ENCODE measurements around the gene SLC25A47.
A peak's percentile ranks its signal among the peaks of the same experiment; 100 is the strongest.

SLC25A47 gene

DNA sequence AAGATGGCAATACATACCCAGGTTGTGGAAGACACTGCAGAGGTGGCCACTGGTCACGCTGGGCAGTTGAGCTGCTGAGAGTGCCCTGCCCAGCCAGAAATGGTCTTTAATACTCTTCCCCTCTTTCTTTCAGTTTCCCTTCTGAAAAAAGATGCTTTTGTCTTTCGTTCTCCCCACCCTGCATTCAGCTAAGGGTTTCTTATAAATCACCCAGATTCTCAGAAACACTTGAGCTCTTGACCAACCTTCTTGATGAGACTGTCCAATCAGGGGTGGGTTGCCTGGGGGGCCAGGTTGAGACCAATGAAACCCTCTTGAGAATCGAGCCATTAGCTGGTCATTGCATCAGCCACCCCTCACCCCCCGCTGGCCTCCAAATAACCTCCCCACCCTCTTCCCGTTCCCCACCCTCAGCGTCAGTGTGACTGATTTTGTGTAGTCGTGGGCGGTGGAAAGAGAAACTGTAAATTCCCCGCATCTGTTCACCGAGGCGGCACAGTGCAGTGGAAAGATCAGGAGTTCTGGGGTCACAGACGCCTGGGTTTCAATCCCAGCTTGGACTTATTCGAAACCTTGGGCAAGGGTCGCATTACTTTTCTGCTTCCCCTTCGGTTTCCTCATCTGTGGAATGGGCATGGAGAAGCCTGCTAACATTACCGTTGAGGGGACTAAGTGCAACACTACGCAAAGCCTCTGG lies 52.3 kb downstream of the SLC25A47 start:
- TF ChIP-seq, protein P1, sequence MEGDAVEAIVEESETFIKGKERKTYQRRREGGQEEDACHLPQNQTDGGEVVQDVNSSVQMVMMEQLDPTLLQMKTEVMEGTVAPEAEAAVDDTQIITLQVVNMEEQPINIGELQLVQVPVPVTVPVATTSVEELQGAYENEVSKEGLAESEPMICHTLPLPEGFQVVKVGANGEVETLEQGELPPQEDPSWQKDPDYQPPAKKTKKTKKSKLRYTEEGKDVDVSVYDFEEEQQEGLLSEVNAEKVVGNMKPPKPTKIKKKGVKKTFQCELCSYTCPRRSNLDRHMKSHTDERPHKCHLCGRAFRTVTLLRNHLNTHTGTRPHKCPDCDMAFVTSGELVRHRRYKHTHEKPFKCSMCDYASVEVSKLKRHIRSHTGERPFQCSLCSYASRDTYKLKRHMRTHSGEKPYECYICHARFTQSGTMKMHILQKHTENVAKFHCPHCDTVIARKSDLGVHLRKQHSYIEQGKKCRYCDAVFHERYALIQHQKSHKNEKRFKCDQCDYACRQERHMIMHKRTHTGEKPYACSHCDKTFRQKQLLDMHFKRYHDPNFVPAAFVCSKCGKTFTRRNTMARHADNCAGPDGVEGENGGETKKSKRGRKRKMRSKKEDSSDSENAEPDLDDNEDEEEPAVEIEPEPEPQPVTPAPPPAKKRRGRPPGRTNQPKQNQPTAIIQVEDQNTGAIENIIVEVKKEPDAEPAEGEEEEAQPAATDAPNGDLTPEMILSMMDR (IDR thresholded peaks at IDR 0.05; ENCODE audit: low read depth, low read length): no peak
- DNase-seq (ENCODE audit: extremely low read depth, low read depth): peak; percentile 100

DNA sequence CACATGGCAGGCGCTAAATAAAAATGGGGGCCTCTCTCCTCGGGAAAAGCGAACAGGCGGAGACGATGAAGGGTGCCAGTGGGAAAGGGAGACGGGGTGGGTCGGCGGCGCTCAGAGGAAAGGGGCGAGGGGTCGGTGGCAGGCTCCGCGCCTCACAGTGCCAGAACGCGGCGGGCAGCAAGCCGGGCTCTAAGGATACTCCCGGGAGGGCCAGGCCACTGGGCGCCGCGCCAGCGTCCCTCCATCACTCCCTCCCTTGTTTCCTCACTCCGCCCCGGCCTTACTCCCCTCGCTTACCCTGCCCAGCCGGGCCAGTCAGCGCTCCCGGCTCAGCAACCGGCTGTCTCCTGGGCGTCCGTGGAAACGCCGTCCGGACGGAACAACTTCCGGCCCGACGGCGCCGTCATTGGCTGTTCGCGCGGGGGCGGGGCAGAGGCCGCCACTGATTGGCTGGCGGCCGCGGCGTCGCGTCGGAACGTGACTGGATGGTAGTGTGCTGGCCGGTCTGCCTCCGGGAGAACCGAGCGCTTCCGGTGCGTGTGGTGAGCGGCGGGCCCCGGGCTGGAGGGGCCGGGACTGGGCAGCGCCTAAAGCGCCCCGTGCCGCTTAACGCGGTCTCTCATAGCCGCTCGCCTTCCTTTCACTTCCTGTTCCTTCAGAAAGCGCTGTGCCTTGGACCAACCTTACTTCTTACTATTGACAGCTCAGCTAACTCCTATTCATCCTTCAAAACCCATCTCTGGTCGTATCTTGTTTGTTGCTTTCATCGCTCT lies 53.0 kb downstream of the SLC25A47 start, which contains the start of gene WDR25:
Gene WDR25, plus strand, starts transcription at position 523 of the 773 bp plus-strand sequence.
- TF ChIP-seq, protein P1 (IDR thresholded peaks at IDR 0.05; ENCODE audit: low read depth, low read length): no peak
- DNase-seq (ENCODE audit: extremely low read depth, low read depth): peak; percentile 91

DNA sequence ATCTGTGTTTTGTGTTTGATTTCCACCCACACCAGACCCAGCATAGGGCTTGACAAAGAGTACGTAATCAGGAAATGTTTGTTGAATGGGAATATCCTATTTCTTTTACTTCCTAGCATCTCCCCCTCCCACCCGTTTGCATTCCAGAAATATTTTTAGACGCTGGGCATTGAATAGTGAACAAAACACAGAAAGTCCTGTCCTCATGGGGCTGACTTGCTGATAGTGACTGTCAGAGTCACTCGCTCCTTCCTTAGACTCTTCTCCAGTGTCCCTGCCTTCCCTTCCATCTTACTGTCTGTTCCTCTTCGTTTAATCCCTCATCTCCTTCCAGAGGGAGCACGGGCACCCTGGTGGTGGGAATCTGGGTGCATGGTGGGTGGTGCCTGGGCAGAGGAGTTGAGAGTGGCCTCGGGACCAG lies 53.6 kb downstream of the SLC25A47 start:
- DNase-seq (ENCODE audit: extremely low read depth, low read depth): no peak
- TF ChIP-seq, protein P1 (IDR thresholded peaks at IDR 0.05; ENCODE audit: low read depth, low read length): no peak; the same call in 1 of the 2 replicates
